Suppressor macrophage treated with lipopolysaccharide for 1 hour (primary cell): ENCODE data around the gene MAGOH.
"Not testable (repeated sequence)": the region's sequence is repeated elsewhere in the genome, so short reads cannot be mapped to it uniquely, and the experiment has no call there.

Experiments used
- DNase-seq, 3 donors: peaks; one replicate each; pipeline ENCODE4 v3.0.0-alpha.2; 2020 to 2022

Gene MAGOH

GRCh38 chr1:53219711-53220110 is 18.6 kb downstream of the MAGOH start:
- no peak for DNase-seq

- DNase-seq = no peak
Observed at GRCh38 chr1:53218201-53218600, 20.1 kb downstream of the MAGOH start.

GRCh38 chr1:53214376-53214940 is 23.9 kb downstream of the MAGOH start:
- no peak for DNase-seq

GRCh38 chr1:53210954-53211353 is 27.4 kb downstream of the MAGOH start:
- DNase-seq = no peak

- DNase-seq = no peak
Observed at GRCh38 chr1:53210352-53210751, 28.0 kb downstream of the MAGOH start.

- DNase-seq = no peak
Observed at GRCh38 chr1:53207726-53208125, 30.6 kb downstream of the MAGOH start.

GRCh38 chr1:53206735-53207379 is 31.5 kb downstream of the MAGOH start:
- DNase-seq = peak in 1 of 3 donors; percentile 4

GRCh38 chr1:53206083-53206685 is 32.1 kb downstream of the MAGOH start:
- not testable (repeated sequence) for DNase-seq

- not testable (repeated sequence) for DNase-seq
Observed at GRCh38 chr1:53205496-53205895, 32.8 kb downstream of the MAGOH start.

GRCh38 chr1:53203466-53203865 is 34.9 kb downstream of the MAGOH start:
- DNase-seq = no peak

GRCh38 chr1:53198241-53198651 is 40.1 kb downstream of the MAGOH start:
- DNase-seq = peak in 1 of 3 donors; percentile 27

GRCh38 chr1:53197291-53198200 is 40.8 kb downstream of the MAGOH start:
- DNase-seq = peak; percentile 45 to 55 (median 49)

GRCh38 chr1:53196485-53197290 is 41.6 kb downstream of the MAGOH start, which contains the start of gene CPT2:
Gene CPT2, plus strand, starts transcription at chr1:53196824. Its CDS starts 120 bp downstream, at chr1:53196944.
- DNase-seq = peak; percentile 97 to 99 (median 98)

GRCh38 chr1:53196017-53196484 is 42.3 kb downstream of the MAGOH start:
- no peak for DNase-seq

GRCh38 chr1:53195246-53196016 is 42.9 kb downstream of the MAGOH start:
- DNase-seq = no peak

GRCh38 chr1:53190210-53190611 is 48.1 kb downstream of the MAGOH start:
- no peak for DNase-seq

GRCh38 chr1:53189061-53189460 is 49.3 kb downstream of the MAGOH start:
- DNase-seq = no peak

- DNase-seq = peak in 1 of 3 donors; percentile 18
Observed at GRCh38 chr1:53188099-53188498, 50.2 kb downstream of the MAGOH start.

GRCh38 chr1:53187401-53187800 is 50.9 kb downstream of the MAGOH start:
- peak in 1 of 3 donors; percentile 21 for DNase-seq

GRCh38 chr1:53186533-53186932 is 51.8 kb downstream of the MAGOH start:
- DNase-seq = no peak

GRCh38 chr1:53185955-53186297 is 52.4 kb downstream of the MAGOH start:
- not testable (repeated sequence) for DNase-seq
